Nephron (organoid): ENCODE data around the gene TRAK1.

ENCODE experiments used
- H3K27ac Mint-ChIP-seq, 3 experiments: 2 replicates each; pipeline ENCODE4 v1.8.0; 2020; ENCODE audit warnings: mixed read lengths in 3 of 3, mild to moderate bottlenecking in 2 of 3, moderate library complexity in 1 of 3
- H3K27me3 Mint-ChIP-seq: 2 replicates; pipeline ENCODE4 v1.8.0; 2021; ENCODE audit warnings: low read depth, mild to moderate bottlenecking, moderate library complexity, mixed read lengths
- H3K36me3 Mint-ChIP-seq: 2 replicates; pipeline ENCODE4 v1.8.0; 2020; ENCODE audit warnings: low read depth, mixed read lengths
- H3K4me1 Mint-ChIP-seq: 2 replicates; pipeline ENCODE4 v1.8.0; 2020; ENCODE audit warnings: mixed read lengths
- H3K4me3 Mint-ChIP-seq, 3 experiments: 2 replicates each; pipeline ENCODE4 v1.8.0; 2020; ENCODE audit warnings: mild to moderate bottlenecking in 3 of 3, mixed read lengths in 3 of 3, moderate library complexity in 2 of 3
- H3K9me3 Mint-ChIP-seq: 2 replicates; pipeline ENCODE4 v1.8.0; 2020; ENCODE audit warnings: mixed read lengths
- CTCF ChIP-seq, 3 experiments: fragments of 200-600 bp; sonication (generic); IDR thresholded peaks; one replicate each; pipeline ENCODE4 v1.5.0; 2021; ENCODE audit warnings: antibody characterized with exemption in 3 of 3; ENCODE audit not compliant: unreplicated experiment in 3 of 3

Gene TRAK1

GRCh38 chr3:42265059-42265991 lies 174.2 kb downstream of the TRAK1 start:
- TF ChIP-seq CTCF (IDR thresholded peaks at IDR 0.05; ENCODE audit: unreplicated experiment in 3 of 3): no peak

GRCh38 chr3:42266085-42266484 lies 174.9 kb downstream of the TRAK1 start, which contains the start of gene CCK:
Gene CCK (minus strand): TSS chr3:42266185. CDS start chr3:42263630, 2,555 bp downstream.
- Mint-ChIP-seq H3K36me3 (no peaks in the 10 kb centered on the region), H3K4me3 (no peak within 1 kb of the TSS), H3K9me3 (peaks cover 2% of the 10 kb centered on the region), H3K27ac (no peak within 1 kb of the TSS), H3K4me1 (no peaks in the 10 kb centered on the region), H3K27me3 (peaks cover 81% of the 10 kb centered on the region)
- no peak for TF ChIP-seq CTCF (IDR thresholded peaks at IDR 0.05; ENCODE audit: unreplicated experiment in 3 of 3)

More at GRCh38 chr3:42265059-42265991, 174.2 kb downstream of the TRAK1 start:
- Mint-ChIP-seq H3K36me3 (no peaks in the 10 kb centered on the region), H3K4me3 (no peak overlapping the region), H3K27ac (no peak overlapping the region), H3K27me3 (peaks cover 82% of the 10 kb centered on the region), H3K9me3 (peaks cover 2% of the 10 kb centered on the region), H3K4me1 (no peaks in the 10 kb centered on the region)

GRCh38 chr3:42267878-42268277 lies 176.7 kb downstream of the TRAK1 start:
- no peaks in the 10 kb centered on the region for H3K4me1 Mint-ChIP-seq
- peaks cover 71% of the 10 kb centered on the region for H3K27me3 Mint-ChIP-seq
- H3K9me3 Mint-ChIP-seq: peaks cover 2% of the 10 kb centered on the region
- no peaks in the 10 kb centered on the region for H3K36me3 Mint-ChIP-seq
- no peak overlapping the region for H3K27ac Mint-ChIP-seq
- TF ChIP-seq CTCF (IDR thresholded peaks at IDR 0.05; ENCODE audit: unreplicated experiment in 3 of 3): no peak
- H3K4me3 Mint-ChIP-seq: no peak overlapping the region

GRCh38 chr3:42269647-42270046 lies 178.5 kb downstream of the TRAK1 start:
- Mint-ChIP-seq H3K4me3 (no peak overlapping the region), H3K36me3 (no peaks in the 10 kb centered on the region), H3K27me3 (peaks cover 53% of the 10 kb centered on the region), H3K4me1 (no peaks in the 10 kb centered on the region), H3K27ac (no peak overlapping the region), H3K9me3 (peaks cover 2% of the 10 kb centered on the region)
- TF ChIP-seq CTCF (IDR thresholded peaks at IDR 0.05; ENCODE audit: unreplicated experiment in 3 of 3): no peak

GRCh38 chr3:42270561-42270960 lies 179.4 kb downstream of the TRAK1 start:
- TF ChIP-seq CTCF (IDR thresholded peaks at IDR 0.05; ENCODE audit: unreplicated experiment in 3 of 3): no peak
- Mint-ChIP-seq H3K36me3 (no peaks in the 10 kb centered on the region), H3K4me1 (no peaks in the 10 kb centered on the region), H3K27ac (no peak overlapping the region), H3K9me3 (peaks cover 2% of the 10 kb centered on the region), H3K27me3 (peaks cover 44% of the 10 kb centered on the region), H3K4me3 (no peak overlapping the region)
